ENCODE data around the gene ADORA1. TPM values are rescaled to one million over a fixed set of nuclear protein-coding genes. Genes with fewer than 3 reads are reported as not detected.

The ADORA1 gene
- total RNA-seq, 2 experiments from 2014 or later: not detected

GRCh38 chr1:203120325-203121153 lies 7.0 kb upstream of the ADORA1 start:
- Mint-ChIP-seq H3K9me3 (ENCODE audit: low read depth) (no peaks in the 10 kb centered on the region), H3K36me3 (no peaks in the 10 kb centered on the region), H3K27ac (no peak overlapping the region), H3K27me3 (peaks cover 65% of the 10 kb centered on the region), H3K4me3 (no peak overlapping the region), H3K4me1 (peaks cover 14% of the 10 kb centered on the region)
- ATAC-seq (no peak), DNase-seq (peak; percentile 26)
- CTCF ChIA-PET: interaction anchor here (0.7 to 1.6 kb wide), 3 partner anchors 52 to 96 kb away, joined by 3 to 11 read pairs (median 6); no protein-coding TSS in a partner anchor

GRCh38 chr1:203121186-203122015 lies 6.1 kb upstream of the ADORA1 start:
- H3K4me1 Mint-ChIP-seq: peaks cover 14% of the 10 kb centered on the region
- H3K27ac Mint-ChIP-seq: no peak overlapping the region
- H3K4me3 Mint-ChIP-seq: no peak overlapping the region
- peak; percentile 37 for DNase-seq
- ATAC-seq: no peak
- no peaks in the 10 kb centered on the region for H3K36me3 Mint-ChIP-seq
- peaks cover 66% of the 10 kb centered on the region for H3K27me3 Mint-ChIP-seq
- CTCF ChIA-PET: interaction anchor here (0.7 to 2.3 kb wide), 4 partner anchors 12 to 95 kb away, joined by 3 to 11 read pairs (median 7); no protein-coding TSS in a partner anchor
- H3K9me3 Mint-ChIP-seq (ENCODE audit: low read depth): no peaks in the 10 kb centered on the region

DNA sequence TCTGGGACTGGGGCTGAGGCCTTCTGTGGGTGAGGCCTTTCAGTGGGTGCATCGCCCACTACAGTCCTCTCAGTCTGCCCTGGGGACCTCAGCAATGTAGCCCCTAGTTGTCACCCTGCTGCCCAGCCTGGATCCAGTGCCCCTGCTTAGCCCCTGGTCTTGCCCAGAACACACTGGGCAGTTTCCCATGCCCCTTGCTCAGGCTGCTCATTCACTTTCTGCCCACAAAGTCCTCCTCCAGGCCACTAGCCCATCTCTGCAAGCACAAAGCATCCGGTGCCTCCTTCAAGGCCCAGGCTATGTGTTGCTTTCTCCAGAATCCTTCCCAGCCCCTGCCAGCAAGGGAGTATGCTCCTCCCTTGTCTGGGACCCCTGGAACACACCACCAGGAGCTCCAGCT lies 5.4 kb upstream of the ADORA1 start:
- Mint-ChIP-seq H3K4me3 (no peak overlapping the region), H3K36me3 (no peaks in the 10 kb centered on the region), H3K4me1 (peaks cover 14% of the 10 kb centered on the region), H3K27me3 (peaks cover 69% of the 10 kb centered on the region), H3K9me3 (ENCODE audit: low read depth) (no peaks in the 10 kb centered on the region), H3K27ac (no peak overlapping the region)
- CTCF ChIA-PET: interaction anchor here (1.4 to 2.3 kb wide), 3 partner anchors 11 to 94 kb away, joined by 6 to 11 read pairs (median 8); no protein-coding TSS in a partner anchor
- ATAC-seq (no peak), DNase-seq (peak; percentile 37)

DNA sequence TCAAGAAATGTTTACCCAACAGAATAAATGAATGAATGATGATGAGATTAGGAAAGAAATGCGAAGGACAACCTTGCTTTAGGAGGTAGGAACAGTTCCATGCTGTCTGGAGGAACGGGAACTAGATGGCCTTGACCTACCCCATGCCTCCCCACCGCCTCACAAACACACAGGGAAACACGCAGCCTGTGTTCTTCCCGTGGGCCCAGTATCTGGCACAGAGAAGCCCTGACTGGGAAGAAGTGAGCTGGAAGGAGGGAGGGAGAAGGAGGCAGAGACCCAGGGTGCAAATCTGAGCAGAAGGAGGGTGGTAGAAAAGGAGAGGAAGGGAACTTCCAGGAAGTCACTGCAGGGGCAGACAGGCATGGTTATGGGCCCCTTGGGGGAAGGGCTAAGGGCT lies 3.5 kb upstream of the ADORA1 start:
- Mint-ChIP-seq H3K27ac (no peak overlapping the region), H3K36me3 (no peaks in the 10 kb centered on the region), H3K4me3 (no peak overlapping the region), H3K27me3 (peaks cover 68% of the 10 kb centered on the region), H3K9me3 (ENCODE audit: low read depth) (no peaks in the 10 kb centered on the region), H3K4me1 (peaks cover 14% of the 10 kb centered on the region)
- CTCF ChIA-PET: interaction anchor here (1.0 kb wide), 1 partner anchor 48 kb away, joined by 4 read pairs; no protein-coding TSS in a partner anchor
- peak; percentile 31 for DNase-seq
- no peak for ATAC-seq

DNA sequence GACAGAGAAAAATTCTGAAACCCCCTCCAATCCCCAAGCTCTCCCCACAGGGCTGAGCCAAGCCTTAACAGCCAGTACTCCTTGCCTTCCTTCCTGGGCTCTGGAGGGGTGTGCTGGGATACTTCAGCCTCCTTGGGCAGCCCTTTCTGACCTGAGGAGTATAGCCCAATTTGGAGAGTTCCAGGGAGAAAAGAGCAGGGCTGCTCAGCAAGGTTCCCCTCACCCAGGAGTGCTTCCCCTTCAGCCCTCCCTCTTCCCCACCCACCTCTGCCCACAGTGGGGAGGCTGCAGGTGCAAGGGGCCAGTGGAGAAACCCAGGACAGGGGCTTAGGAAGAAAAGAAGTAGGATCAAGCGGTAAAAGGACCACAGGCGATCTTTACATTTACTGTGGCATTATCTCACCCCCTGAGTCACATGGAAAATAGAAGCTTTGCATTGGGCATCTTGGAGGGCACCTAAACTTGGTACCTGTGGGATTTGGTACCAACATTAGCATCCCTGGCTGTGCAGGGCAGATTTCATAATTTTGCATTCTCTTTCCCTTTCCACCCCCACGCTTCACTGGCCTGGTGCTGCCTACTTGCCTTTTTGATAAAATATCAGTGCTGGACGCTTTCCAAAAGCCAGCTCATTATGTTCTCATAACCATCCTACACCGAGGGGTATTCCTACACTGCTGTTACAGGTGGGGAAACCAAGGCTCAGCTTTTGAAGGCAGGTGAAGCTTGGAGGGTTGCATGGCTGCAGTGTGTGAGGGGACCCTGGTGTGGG lies 2.8 kb upstream of the ADORA1 start:
- DNase-seq (peak; percentile 29), ATAC-seq (no peak)
- CTCF ChIA-PET: no interaction called here
- Mint-ChIP-seq H3K36me3 (no peaks in the 10 kb centered on the region), H3K9me3 (ENCODE audit: low read depth) (no peaks in the 10 kb centered on the region), H3K4me3 (no peak overlapping the region), H3K27ac (no peak overlapping the region), H3K27me3 (peaks cover 69% of the 10 kb centered on the region), H3K4me1 (peaks cover 14% of the 10 kb centered on the region)

DNA sequence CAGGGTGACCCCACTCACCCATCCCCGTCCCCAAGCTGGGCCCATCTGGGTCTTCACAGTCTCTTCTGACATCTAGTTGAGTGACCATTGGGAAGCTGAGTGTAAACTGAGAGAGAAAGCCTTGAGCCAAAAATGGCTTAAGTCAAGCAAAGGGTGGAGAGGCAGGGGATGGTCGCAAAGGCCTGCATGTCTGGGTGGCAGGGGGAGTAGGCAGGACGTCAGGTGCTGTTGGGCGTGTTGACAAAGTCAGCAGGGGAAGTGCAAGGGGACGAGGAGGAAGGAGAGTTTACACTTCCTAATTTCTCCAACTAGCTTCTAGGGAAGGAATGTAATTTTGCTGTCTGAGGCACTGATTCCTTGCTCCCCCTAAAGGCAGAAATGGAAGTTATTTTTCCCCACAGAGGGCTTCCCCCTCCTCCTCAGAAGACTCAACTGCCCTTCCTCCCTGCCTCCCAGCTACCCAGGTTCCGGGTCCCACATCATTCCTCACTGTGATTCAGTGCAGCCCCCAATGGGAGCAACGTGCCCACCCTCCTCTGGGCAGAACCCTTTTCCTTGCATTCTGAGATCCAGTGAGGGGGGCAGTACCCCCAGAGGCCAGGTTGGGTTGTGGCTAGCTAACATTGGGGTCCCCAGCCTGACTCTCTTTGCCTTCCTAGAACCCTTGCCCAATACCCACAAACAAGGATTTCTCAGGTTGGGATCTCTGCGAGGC lies 1.2 kb upstream of the ADORA1 start:
- CTCF ChIA-PET: interaction anchor here (1.0 kb wide), 1 partner anchor 15 kb away, joined by 3 read pairs; no protein-coding TSS in a partner anchor
- H3K27ac Mint-ChIP-seq: no peak overlapping the region
- peaks cover 61% of the 10 kb centered on the region for H3K27me3 Mint-ChIP-seq
- ATAC-seq: no peak
- no peaks in the 10 kb centered on the region for H3K9me3 Mint-ChIP-seq (ENCODE audit: low read depth)
- peaks cover 10% of the 10 kb centered on the region for H3K4me1 Mint-ChIP-seq
- H3K36me3 Mint-ChIP-seq: no peaks in the 10 kb centered on the region
- peak; percentile 22 for DNase-seq
- H3K4me3 Mint-ChIP-seq: no peak overlapping the region

- Mint-ChIP-seq H3K27ac (no peak overlapping the region), H3K27me3 (peaks cover 55% of the 10 kb centered on the region), H3K9me3 (ENCODE audit: low read depth) (no peaks in the 10 kb centered on the region), H3K4me1 (peaks cover 3% of the 10 kb centered on the region), H3K36me3 (no peaks in the 10 kb centered on the region), H3K4me3 (no peak overlapping the region)
- ATAC-seq (no peak), DNase-seq (peak; percentile 27)
- CTCF ChIA-PET: interaction anchor here (0.7 to 1.0 kb wide), 2 partner anchors 41 to 87 kb away, joined by 3 to 4 read pairs; partner anchors contain the start of gene MYOG
Observed at GRCh38 chr1:203126866-203127665, 460 bp upstream of the ADORA1 start.

- H3K4me3 Mint-ChIP-seq: no peak overlapping the region
- DNase-seq (no peak), ATAC-seq (no peak)
- H3K9me3 Mint-ChIP-seq (ENCODE audit: low read depth): no peaks in the 10 kb centered on the region
- peaks cover 50% of the 10 kb centered on the region for H3K27me3 Mint-ChIP-seq
- no peaks in the 10 kb centered on the region for H3K4me1 Mint-ChIP-seq
- H3K36me3 Mint-ChIP-seq: no peaks in the 10 kb centered on the region
- CTCF ChIA-PET: interaction anchor here (1.0 to 1.5 kb wide), 2 partner anchors 43 to 88 kb away, joined by 4 to 5 read pairs; no protein-coding TSS in a partner anchor
- no peak overlapping the region for H3K27ac Mint-ChIP-seq
Observed at GRCh38 chr1:203128431-203128715, 847 bp downstream of the ADORA1 start.

- ATAC-seq: no peak
- H3K36me3 Mint-ChIP-seq: no peaks in the 10 kb centered on the region
- H3K4me3 Mint-ChIP-seq: no peak overlapping the region
- H3K9me3 Mint-ChIP-seq (ENCODE audit: low read depth): no peaks in the 10 kb centered on the region
- DNase-seq: peak; percentile 37
- CTCF ChIA-PET: interaction anchor here (1.5 kb wide), 2 partner anchors 11 to 43 kb away, joined by 4 to 5 read pairs; no protein-coding TSS in a partner anchor
- no peaks in the 10 kb centered on the region for H3K4me1 Mint-ChIP-seq
- peaks cover 51% of the 10 kb centered on the region for H3K27me3 Mint-ChIP-seq
- no peak overlapping the region for H3K27ac Mint-ChIP-seq
Observed at GRCh38 chr1:203128716-203129500, 1.4 kb downstream of the ADORA1 start.

DNA sequence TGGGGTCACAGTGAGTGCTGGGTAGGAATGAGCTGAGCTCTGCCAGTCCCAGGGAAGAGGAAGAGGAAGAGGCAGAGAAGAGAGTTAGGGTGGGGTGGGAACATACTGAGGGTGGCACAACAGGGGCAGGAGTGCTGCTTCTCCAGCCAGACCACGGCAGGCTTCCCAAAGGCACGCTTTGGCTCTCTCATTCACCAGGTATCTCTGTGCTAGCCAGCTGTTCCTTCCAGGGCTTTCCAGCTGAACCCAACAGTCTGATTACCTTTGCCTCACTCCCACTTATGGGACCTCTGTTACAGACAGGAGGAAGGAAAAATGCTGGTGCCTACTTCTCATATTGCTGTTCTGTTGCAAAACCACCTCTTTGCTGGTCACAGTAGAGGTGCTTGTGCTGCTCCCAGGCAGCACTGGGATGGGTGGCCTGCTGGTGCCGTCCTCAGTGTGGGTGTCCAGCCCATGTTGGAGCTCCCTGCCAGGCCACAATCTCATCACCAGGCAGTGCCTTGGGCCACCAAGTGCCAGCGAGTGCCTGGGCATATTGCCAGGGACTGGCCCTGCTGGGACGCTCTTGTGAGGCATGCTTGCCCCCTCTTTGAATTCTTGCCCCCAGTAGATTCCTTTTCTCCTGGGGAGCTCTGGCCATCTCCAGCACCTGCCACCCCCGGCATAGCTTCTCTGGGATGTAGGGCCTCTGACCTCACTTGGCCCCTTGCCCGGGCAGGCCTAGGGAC lies 2.1 kb downstream of the ADORA1 start:
- ATAC-seq: no peak
- H3K27me3 Mint-ChIP-seq: peaks cover 48% of the 10 kb centered on the region
- no peaks in the 10 kb centered on the region for H3K4me1 Mint-ChIP-seq
- H3K36me3 Mint-ChIP-seq: no peaks in the 10 kb centered on the region
- no peak overlapping the region for H3K27ac Mint-ChIP-seq
- CTCF ChIA-PET: interaction anchor here (1.3 to 1.5 kb wide), 3 partner anchors 12 to 91 kb away, joined by 3 to 4 read pairs (median 4); no protein-coding TSS in a partner anchor
- DNase-seq: peak; percentile 3
- no peaks in the 10 kb centered on the region for H3K9me3 Mint-ChIP-seq (ENCODE audit: low read depth)
- H3K4me3 Mint-ChIP-seq: no peak overlapping the region

Measured in activated CD8-positive, alpha-beta memory T cell treated with anti-CD3 and anti-CD28 coated beads, Interleukin-2, amount 10 ng/mL, durations not matched to agents 7 days and 5 days (primary cell).